BJ (cell line): ENCODE data around the gene EIF2A. TPM values are rescaled to one million over a fixed set of nuclear protein-coding genes. Genes with fewer than 3 reads are reported as not detected.
A peak's percentile ranks its signal among the peaks of the same experiment; 100 is the strongest.
"Not testable (repeated sequence)": the region's sequence is repeated elsewhere in the genome, so short reads cannot be mapped to it uniquely, and the experiment has no call there.

ENCODE experiments used
- CTCF ChIA-PET: fragments of 350-600 bp; formaldehyde crosslinking; extraction: SDS; loops from one replicate; lab custom pipeline; 2021; ENCODE audit warnings: antibody characterized with exemption, inconsistent platforms; lab: Yijun Ruan, JAX
- POLR2A ChIA-PET: fragments of 300-600 bp; sonication (Branson Sonifier 250); formaldehyde crosslinking; extraction: SDS; loops from one replicate; lab custom pipeline; 2021; ENCODE audit warnings: antibody characterized with exemption; lab: Charles Lee
- DNase-seq: peaks from one replicate; pipeline ENCODE4 v3.0.0-alpha.2; 2011; ENCODE audit warnings: low read depth
- H3K27me3 ChIP-seq: 2 replicates; pipeline ENCODE4 v1.6.0; 2011; ENCODE audit warnings: low read length; ENCODE audit not compliant: control insufficient read depth, insufficient read depth
- H3K36me3 ChIP-seq: 2 replicates; pipeline ENCODE4 v1.5.1; 2011; ENCODE audit warnings: low read length; ENCODE audit not compliant: control insufficient read depth, insufficient read depth
- H3K4me3 ChIP-seq: 2 replicates; pipeline ENCODE4 v1.5.1; 2011; ENCODE audit warnings: low read depth, mild to moderate bottlenecking, control low read depth, low read length
- polyA plus RNA-seq: library from polyadenylated mRNA; depleted of rRNA; stranded (reverse); fragments of >200 nt; gene quantifications from 2 replicates; pipeline ENCODE4 v1.2.3, GENCODE V29; 2011
- TF ChIP-seq, protein P1 (sequence below): IDR thresholded peaks from 2 replicates; pipeline ENCODE4 v1.5.1; 2011; ENCODE audit warnings: low read depth, mild to moderate bottlenecking, control low read depth, inconsistent platforms, low read length, moderate library complexity; ENCODE audit not compliant: insufficient read depth

EIF2A gene
- polyA plus RNA-seq, 1 experiment, result 53.1 TPM

DNA sequence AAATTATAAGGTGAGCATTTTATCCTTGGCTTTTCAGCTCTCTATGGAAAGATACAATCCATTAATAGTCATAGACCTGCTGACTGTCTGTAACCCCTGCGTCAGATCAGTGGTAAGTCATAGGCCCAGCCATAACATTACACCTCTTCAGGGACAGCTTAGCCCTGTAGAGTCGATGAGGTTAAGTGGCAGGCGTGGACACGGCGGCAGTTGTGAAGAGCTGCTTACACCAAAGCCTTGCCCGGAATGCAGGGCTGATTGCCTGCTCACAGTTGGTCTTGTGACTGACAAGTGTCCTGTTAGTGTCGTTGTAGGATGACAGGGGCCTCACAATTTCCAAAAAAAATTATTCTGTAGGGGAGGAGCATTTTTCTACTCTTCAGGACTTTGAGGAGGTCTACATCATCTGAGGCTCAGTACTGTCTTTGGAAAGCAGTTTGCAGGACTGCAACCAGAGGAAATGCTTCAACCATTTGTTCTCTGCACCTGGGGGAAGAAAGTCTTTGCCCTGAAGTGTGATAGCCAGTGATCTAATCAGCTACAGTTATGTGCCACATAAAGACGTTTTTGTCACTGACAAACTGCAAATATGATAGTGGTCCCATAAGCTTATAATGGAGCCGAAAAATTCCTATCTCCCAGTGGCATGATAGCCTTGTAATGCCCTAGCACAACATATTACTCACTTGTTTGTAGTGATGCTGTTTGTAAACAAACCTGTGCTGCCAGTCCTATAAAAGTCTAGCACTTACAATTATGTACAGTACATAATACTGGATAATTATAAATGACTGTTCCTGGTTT is 41.6 kb downstream of the EIF2A start:
- Histone ChIP-seq H3K4me3 (no peak overlapping the region), H3K27me3 (no peaks in the 10 kb centered on the region), H3K36me3 (peaks cover 4% of the 10 kb centered on the region; the same call in 1 of the 2 replicates)
- DNase-seq, result no peak
- TF ChIP-seq, protein P1, sequence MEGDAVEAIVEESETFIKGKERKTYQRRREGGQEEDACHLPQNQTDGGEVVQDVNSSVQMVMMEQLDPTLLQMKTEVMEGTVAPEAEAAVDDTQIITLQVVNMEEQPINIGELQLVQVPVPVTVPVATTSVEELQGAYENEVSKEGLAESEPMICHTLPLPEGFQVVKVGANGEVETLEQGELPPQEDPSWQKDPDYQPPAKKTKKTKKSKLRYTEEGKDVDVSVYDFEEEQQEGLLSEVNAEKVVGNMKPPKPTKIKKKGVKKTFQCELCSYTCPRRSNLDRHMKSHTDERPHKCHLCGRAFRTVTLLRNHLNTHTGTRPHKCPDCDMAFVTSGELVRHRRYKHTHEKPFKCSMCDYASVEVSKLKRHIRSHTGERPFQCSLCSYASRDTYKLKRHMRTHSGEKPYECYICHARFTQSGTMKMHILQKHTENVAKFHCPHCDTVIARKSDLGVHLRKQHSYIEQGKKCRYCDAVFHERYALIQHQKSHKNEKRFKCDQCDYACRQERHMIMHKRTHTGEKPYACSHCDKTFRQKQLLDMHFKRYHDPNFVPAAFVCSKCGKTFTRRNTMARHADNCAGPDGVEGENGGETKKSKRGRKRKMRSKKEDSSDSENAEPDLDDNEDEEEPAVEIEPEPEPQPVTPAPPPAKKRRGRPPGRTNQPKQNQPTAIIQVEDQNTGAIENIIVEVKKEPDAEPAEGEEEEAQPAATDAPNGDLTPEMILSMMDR, result no peak
- ChIA-PET POLR2A (no interaction called here), CTCF (interaction anchor here (0.6 to 1.2 kb wide), 3 partner anchors 10 to 28 kb away, joined by 3 to 5 read pairs (median 4); partner anchors contain the start of gene SELENOT)

DNA sequence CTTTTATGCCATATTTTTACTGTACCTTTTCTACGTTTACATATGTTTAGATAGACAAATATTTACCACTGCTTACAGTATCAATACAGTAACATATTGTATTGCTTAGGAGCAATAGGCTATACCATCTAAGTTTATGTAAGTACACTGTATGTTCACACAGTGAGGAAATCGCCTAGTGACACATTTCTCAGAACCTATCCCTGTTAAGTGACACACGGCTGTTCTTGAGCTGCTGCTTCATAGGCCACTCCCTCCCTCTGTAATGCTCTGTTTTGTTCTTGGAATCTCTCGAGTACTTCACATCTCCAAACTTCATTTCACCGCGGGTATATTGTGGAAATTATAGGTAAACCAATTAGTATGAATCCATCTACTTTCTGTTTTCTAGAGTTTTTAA is 43.2 kb downstream of the EIF2A start:
- TF ChIP-seq, protein P1, result no peak
- ChIA-PET CTCF (interaction anchor here (1.2 to 1.3 kb wide), 2 partner anchors 13 to 16 kb away, joined by 3 read pairs; partner anchors contain the start of gene SELENOT), POLR2A (no interaction called here)
- H3K36me3 ChIP-seq, result peaks cover 4% of the 10 kb centered on the region; the same call in 1 of the 2 replicates
- no peaks in the 10 kb centered on the region for H3K27me3 ChIP-seq
- H3K4me3 ChIP-seq, result no peak overlapping the region
- no peak for DNase-seq

DNA sequence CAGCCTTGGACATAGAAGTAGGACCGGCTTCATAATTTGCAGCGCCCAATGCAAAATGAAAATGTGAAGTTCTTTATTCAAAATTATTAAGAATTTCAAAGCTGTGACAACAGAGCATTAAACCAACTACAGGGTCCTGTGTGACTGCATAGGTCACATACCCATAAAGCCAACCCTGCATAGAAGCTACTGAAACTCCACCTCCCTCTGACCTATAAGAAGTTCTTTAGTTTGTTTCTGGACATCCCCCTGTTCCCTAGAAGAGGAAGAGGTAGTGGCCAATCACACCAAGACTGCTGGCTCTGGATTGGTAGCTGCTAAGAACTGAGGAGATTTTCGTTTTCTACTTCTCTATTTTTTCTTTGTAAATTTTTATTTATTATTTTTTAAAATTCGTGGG is 47.6 kb downstream of the EIF2A start:
- H3K27me3 ChIP-seq, result no peaks in the 10 kb centered on the region
- ChIA-PET CTCF (interaction anchor here (0.7 to 1.0 kb wide), 2 partner anchors 11 to 1237 kb away, joined by 3 read pairs; no protein-coding TSS in a partner anchor), POLR2A (no interaction called here)
- DNase-seq, result no peak
- H3K4me3 ChIP-seq, result no peak overlapping the region
- TF ChIP-seq, protein P1, result no peak
- H3K36me3 ChIP-seq, result no peaks in the 10 kb centered on the region

DNA sequence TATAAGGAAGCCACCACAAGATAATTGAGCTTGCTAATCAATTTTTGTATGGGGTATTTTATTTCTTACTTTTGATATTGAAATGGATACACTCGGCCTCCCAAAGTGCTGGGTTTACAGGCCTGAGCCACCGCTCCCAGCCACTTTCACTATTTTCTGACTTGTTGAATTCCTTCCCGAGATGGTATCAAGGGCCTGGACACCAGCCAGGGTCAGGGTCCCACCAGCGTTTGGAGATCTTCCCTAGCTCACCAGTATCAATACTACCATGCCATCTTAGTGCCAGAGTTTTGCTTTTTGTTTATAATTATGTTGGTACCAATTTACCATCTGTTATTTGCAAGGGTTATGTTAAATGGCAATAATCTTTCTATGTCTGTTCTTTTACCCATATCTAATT is 51.1 kb downstream of the EIF2A start:
- ChIA-PET CTCF (interaction anchor here (0.7 to 1.1 kb wide), 2 partner anchors 13 to 137 kb away, joined by 3 read pairs; no protein-coding TSS in a partner anchor), POLR2A (no interaction called here)
- DNase-seq, result no peak
- no peaks in the 10 kb centered on the region for H3K36me3 ChIP-seq
- TF ChIP-seq, protein P1, result no peak
- no peak overlapping the region for H3K4me3 ChIP-seq
- no peaks in the 10 kb centered on the region for H3K27me3 ChIP-seq

DNA sequence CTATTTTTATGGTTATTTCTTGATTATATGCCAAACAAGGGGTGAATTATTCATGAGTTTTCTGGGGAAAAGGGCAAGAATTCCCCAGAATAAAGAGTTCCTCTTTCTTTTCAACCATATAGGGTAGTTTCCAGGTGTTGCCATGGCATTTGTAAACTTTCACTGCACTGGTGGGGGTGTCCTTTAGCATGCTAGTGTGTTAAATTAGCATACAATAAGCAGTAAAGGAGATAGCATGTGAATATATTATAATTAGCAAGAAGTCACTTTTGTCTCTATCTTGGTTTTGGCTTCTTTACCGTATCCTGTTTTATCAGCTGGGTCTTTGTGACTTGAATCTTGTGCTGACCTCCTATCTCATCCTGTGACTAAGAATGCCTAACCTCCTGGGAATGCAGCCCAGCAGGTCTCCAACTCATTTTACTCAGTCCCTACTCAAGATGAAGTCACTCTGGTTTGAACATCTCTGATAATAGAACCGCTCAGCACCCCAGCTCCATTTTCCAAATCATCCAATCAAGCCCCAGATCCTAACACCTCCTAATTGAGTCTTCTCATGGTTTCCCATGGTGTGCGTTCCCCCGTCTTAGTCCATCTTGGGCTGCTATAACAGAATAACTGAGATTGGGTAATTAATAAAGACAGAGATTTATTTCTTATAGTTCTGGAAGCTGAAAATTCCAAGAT is 53.2 kb downstream of the EIF2A start:
- peak; percentile 28 for DNase-seq
- Histone ChIP-seq H3K27me3 (no peaks in the 10 kb centered on the region), H3K4me3 (no peak overlapping the region), H3K36me3 (no peaks in the 10 kb centered on the region)
- ChIA-PET CTCF (no interaction called here), POLR2A (no interaction called here)
- TF ChIP-seq, protein P1, result no peak

DNA sequence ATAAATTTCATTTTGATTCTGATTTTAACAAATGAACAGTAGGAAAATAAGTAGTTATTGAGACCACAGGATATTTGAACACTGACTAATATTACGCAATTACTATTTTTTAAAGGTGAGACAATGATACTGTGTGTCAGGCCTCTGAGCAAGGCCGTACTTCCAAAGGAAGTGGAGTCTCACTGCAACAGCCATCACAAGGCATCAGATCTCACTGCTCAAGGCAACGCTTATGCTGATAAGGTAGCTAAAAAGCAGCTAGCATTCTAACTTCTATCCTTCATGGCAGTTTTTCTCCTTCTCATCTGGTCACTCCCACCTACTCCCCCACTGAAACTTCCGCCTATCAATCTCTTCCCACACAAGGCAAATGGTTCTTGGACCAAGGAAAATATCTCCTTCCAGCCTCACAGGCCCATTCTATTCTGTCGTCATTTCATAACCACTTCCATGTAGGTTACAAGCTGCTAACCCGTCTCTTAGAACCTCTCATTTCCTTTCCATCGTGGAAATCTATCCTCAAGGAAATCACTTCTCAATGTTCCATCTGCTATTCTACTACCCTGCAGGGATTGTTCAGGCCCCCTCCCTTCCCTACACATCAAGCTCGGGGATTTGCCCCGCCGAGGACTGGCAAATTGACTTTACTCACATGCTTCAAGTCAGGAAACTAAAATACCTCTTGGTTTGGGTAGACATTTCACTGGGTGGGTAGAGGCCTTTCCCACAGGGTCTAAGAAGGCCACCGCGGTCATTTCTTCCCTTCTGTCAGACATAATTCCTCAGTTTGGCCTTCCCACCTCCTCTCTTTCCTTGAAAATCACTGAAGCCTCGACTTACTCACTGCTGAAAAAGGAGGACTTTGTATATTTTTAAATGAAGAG is 54.3 kb downstream of the EIF2A start:
- H3K27me3 ChIP-seq, DNase-seq, H3K36me3 ChIP-seq, CTCF ChIA-PET, POLR2A ChIA-PET, H3K4me3 ChIP-seq: not testable (repeated sequence)
